ACHN (cell line): ENCODE measurements around the gene SLC25A39.
"Not testable (repeated sequence)": the region's sequence is repeated elsewhere in the genome, so short reads cannot be mapped to it uniquely, and the experiment has no call there.

Experiments used
- DNase-seq: peaks from one replicate; pipeline ENCODE4 v3.0.0-alpha.2; 2015
- in situ Hi-C: cut with HindIII; loops from 2 replicates; pipeline ENCODE4 v1.10.0; 2017; ENCODE audit warnings: low sequenced_read_pairs, low pct_ligation_motif_present, low pct_unique_long_range_greater_than_20kb

SLC25A39 gene

GRCh38 chr17:44324571-44325275 lies at the start of gene SLC25A39:
TSS of gene SLC25A39 (minus strand) at chr17:44324823. CDS start at chr17:44323562, 1,261 bp downstream.
- in situ Hi-C loops: loop anchor here (10.0 kb wide), 1 partner anchor 120 kb away; no protein-coding TSS in a partner anchor
- peak; percentile 96 for DNase-seq

- in situ Hi-C loops: no loop called here
- DNase-seq: no peak
Observed at GRCh38 chr17:44372036-44372435, 47.4 kb upstream of the SLC25A39 start.

- DNase-seq, in situ Hi-C loops: not testable (repeated sequence)
Observed at GRCh38 chr17:44369414-44370023, 44.9 kb upstream of the SLC25A39 start.

- DNase-seq, in situ Hi-C loops: not testable (repeated sequence)
Observed at GRCh38 chr17:44368391-44369243, 44.0 kb upstream of the SLC25A39 start.

- in situ Hi-C loops: no loop called here
- no peak for DNase-seq
Observed at GRCh38 chr17:44367231-44367979, 42.8 kb upstream of the SLC25A39 start.

GRCh38 chr17:44365051-44365450 lies 40.4 kb upstream of the SLC25A39 start:
- in situ Hi-C loops, DNase-seq: not testable (repeated sequence)

- in situ Hi-C loops: no loop called here
- peak; percentile 67 for DNase-seq
Observed at GRCh38 chr17:44363613-44364159, 39.1 kb upstream of the SLC25A39 start, which contains the start of gene FAM171A2. TSS of gene FAM171A2 (minus strand) at chr17:44363853. CDS start at chr17:44363714, 139 bp downstream.

- DNase-seq: peak; percentile 22
- in situ Hi-C loops: no loop called here
Observed at GRCh38 chr17:44362949-44363612, 38.5 kb upstream of the SLC25A39 start.

GRCh38 chr17:44362459-44362948 lies 37.9 kb upstream of the SLC25A39 start:
- no peak for DNase-seq
- in situ Hi-C loops: no loop called here

GRCh38 chr17:44361292-44362260 lies 37.0 kb upstream of the SLC25A39 start:
- in situ Hi-C loops: no loop called here
- no peak for DNase-seq

GRCh38 chr17:44360826-44361225 lies 36.2 kb upstream of the SLC25A39 start:
- in situ Hi-C loops: no loop called here

GRCh38 chr17:44360144-44360533 lies 35.5 kb upstream of the SLC25A39 start:
- in situ Hi-C loops: no loop called here
- no peak for DNase-seq

More at GRCh38 chr17:44360826-44361225, 36.2 kb upstream of the SLC25A39 start:
- no peak for DNase-seq

GRCh38 chr17:44359458-44360143 lies 35.0 kb upstream of the SLC25A39 start:
- in situ Hi-C loops: no loop called here

GRCh38 chr17:44359006-44359405 lies 34.4 kb upstream of the SLC25A39 start:
- in situ Hi-C loops: no loop called here

More at GRCh38 chr17:44359458-44360143, 35.0 kb upstream of the SLC25A39 start:
- no peak for DNase-seq

GRCh38 chr17:44358066-44358465 lies 33.4 kb upstream of the SLC25A39 start:
- no peak for DNase-seq

More at GRCh38 chr17:44359006-44359405, 34.4 kb upstream of the SLC25A39 start:
- DNase-seq: no peak

GRCh38 chr17:44356241-44356640 lies 31.6 kb upstream of the SLC25A39 start:
- in situ Hi-C loops: no loop called here
- no peak for DNase-seq

More at GRCh38 chr17:44358066-44358465, 33.4 kb upstream of the SLC25A39 start:
- in situ Hi-C loops: no loop called here
